ENCODE results near the gene NDUFB11.

DNA sequence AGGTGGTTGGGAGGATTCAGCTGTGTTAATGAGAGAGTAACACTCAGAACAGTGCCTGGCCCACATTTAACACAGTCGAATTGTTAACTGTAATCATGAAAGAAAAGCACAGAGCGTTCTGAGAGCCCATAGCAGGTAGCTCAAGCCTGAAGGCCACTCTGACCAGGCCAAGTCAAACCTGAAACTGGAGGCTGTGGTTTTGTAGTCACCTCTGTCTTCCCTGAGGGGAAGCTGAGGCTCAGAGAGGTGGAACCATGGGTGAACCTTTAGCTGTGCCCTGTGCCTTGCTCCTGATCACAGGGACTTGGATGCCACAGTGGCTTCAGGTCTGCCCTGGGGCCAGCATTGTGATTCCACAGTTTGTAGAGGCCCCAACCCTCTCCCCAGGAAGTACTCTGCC lies 32.6 kb upstream of the NDUFB11 start:
- TF ChIP-seq CTCF (IDR thresholded peaks at IDR 0.05) (no peak), POLR2A (IDR thresholded peaks at IDR 0.05) (no peak)

All from lower leg skin (tissue), 3 donors.